Measurements from ENCODE around the gene TNRC6C. TPM values are rescaled to one million over a fixed set of nuclear protein-coding genes. Genes with fewer than 3 reads are reported as not detected.

The TNRC6C gene
- total and polyA plus RNA-seq, 2 experiments from 2014 or later: 10.1 to 16.6 TPM

DNA sequence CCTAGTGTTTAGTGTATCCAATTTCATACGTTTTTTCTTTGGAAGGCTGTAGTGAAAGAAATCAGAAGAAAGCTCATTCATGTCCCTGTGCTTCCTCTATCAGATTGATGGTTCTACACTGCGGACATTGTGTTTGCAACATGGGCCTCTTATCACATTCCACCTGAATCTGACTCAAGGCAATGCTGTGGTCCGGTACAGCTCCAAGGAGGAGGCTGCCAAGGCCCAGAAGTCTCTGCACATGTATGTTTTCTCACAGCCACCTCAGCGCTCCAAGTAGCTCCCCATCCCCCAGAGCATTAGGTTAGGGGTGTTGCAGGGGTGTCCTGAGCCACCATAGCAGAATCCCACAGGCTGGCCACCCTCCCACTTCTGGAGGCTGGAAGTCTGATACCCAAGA, 144.8 kb downstream of the TNRC6C start:
- Histone ChIP-seq H3K36me3 (ENCODE audit: insufficient read depth) (peaks cover 38% of the 10 kb centered on the region), H3K79me2 (replicated peaks; ENCODE audit: insufficient read depth) (no peaks in the 10 kb centered on the region), H4K20me1 (replicated peaks; ENCODE audit: insufficient read depth) (no peaks in the 10 kb centered on the region; the same call in 1 of the 2 replicates), H3K4me3 (no peak overlapping the region), H2AFZ (no peak overlapping the region), H3K27ac (ENCODE audit: low read depth) (no peak overlapping the region; the same call in 1 of the 2 replicates), H3K27me3 (ENCODE audit: insufficient read depth) (no peaks in the 10 kb centered on the region), H3K4me2 (no peak overlapping the region), H3K9me2 (ENCODE audit: insufficient read depth) (no peaks in the 10 kb centered on the region), H3K4me1 (ENCODE audit: insufficient read depth) (peaks cover 11% of the 10 kb centered on the region), H3F3A (replicated peaks; ENCODE audit: low read depth) (no peaks in the 10 kb centered on the region)
- no peak overlapping the region for H3K27ac Mint-ChIP-seq
- DNase-seq (ENCODE audit: low spot score) (no peak), ATAC-seq (no peak)
- TF ChIP-seq, protein P1, sequence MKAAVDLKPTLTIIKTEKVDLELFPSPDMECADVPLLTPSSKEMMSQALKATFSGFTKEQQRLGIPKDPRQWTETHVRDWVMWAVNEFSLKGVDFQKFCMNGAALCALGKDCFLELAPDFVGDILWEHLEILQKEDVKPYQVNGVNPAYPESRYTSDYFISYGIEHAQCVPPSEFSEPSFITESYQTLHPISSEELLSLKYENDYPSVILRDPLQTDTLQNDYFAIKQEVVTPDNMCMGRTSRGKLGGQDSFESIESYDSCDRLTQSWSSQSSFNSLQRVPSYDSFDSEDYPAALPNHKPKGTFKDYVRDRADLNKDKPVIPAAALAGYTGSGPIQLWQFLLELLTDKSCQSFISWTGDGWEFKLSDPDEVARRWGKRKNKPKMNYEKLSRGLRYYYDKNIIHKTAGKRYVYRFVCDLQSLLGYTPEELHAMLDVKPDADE (IDR thresholded peaks at IDR 0.05): no peak
- TF ChIP-seq, protein P2, sequence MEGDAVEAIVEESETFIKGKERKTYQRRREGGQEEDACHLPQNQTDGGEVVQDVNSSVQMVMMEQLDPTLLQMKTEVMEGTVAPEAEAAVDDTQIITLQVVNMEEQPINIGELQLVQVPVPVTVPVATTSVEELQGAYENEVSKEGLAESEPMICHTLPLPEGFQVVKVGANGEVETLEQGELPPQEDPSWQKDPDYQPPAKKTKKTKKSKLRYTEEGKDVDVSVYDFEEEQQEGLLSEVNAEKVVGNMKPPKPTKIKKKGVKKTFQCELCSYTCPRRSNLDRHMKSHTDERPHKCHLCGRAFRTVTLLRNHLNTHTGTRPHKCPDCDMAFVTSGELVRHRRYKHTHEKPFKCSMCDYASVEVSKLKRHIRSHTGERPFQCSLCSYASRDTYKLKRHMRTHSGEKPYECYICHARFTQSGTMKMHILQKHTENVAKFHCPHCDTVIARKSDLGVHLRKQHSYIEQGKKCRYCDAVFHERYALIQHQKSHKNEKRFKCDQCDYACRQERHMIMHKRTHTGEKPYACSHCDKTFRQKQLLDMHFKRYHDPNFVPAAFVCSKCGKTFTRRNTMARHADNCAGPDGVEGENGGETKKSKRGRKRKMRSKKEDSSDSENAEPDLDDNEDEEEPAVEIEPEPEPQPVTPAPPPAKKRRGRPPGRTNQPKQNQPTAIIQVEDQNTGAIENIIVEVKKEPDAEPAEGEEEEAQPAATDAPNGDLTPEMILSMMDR (conservative IDR thresholded peaks at IDR 0.05; ENCODE audit: low read depth in 2 of 2): no peak
- TF ChIP-seq CREB1 (CRISPR knock-in tag; IDR thresholded peaks at IDR 0.05; ENCODE audit: low read depth): no peak
- no peak for TF ChIP-seq NANOG (IDR thresholded peaks at IDR 0.05; ENCODE audit: borderline replicate concordance)
- no peak for TF ChIP-seq EZH2phosphoT487 (IDR thresholded peaks at IDR 0.05; ENCODE audit: unreplicated experiment)
- TF ChIP-seq, protein P3, sequence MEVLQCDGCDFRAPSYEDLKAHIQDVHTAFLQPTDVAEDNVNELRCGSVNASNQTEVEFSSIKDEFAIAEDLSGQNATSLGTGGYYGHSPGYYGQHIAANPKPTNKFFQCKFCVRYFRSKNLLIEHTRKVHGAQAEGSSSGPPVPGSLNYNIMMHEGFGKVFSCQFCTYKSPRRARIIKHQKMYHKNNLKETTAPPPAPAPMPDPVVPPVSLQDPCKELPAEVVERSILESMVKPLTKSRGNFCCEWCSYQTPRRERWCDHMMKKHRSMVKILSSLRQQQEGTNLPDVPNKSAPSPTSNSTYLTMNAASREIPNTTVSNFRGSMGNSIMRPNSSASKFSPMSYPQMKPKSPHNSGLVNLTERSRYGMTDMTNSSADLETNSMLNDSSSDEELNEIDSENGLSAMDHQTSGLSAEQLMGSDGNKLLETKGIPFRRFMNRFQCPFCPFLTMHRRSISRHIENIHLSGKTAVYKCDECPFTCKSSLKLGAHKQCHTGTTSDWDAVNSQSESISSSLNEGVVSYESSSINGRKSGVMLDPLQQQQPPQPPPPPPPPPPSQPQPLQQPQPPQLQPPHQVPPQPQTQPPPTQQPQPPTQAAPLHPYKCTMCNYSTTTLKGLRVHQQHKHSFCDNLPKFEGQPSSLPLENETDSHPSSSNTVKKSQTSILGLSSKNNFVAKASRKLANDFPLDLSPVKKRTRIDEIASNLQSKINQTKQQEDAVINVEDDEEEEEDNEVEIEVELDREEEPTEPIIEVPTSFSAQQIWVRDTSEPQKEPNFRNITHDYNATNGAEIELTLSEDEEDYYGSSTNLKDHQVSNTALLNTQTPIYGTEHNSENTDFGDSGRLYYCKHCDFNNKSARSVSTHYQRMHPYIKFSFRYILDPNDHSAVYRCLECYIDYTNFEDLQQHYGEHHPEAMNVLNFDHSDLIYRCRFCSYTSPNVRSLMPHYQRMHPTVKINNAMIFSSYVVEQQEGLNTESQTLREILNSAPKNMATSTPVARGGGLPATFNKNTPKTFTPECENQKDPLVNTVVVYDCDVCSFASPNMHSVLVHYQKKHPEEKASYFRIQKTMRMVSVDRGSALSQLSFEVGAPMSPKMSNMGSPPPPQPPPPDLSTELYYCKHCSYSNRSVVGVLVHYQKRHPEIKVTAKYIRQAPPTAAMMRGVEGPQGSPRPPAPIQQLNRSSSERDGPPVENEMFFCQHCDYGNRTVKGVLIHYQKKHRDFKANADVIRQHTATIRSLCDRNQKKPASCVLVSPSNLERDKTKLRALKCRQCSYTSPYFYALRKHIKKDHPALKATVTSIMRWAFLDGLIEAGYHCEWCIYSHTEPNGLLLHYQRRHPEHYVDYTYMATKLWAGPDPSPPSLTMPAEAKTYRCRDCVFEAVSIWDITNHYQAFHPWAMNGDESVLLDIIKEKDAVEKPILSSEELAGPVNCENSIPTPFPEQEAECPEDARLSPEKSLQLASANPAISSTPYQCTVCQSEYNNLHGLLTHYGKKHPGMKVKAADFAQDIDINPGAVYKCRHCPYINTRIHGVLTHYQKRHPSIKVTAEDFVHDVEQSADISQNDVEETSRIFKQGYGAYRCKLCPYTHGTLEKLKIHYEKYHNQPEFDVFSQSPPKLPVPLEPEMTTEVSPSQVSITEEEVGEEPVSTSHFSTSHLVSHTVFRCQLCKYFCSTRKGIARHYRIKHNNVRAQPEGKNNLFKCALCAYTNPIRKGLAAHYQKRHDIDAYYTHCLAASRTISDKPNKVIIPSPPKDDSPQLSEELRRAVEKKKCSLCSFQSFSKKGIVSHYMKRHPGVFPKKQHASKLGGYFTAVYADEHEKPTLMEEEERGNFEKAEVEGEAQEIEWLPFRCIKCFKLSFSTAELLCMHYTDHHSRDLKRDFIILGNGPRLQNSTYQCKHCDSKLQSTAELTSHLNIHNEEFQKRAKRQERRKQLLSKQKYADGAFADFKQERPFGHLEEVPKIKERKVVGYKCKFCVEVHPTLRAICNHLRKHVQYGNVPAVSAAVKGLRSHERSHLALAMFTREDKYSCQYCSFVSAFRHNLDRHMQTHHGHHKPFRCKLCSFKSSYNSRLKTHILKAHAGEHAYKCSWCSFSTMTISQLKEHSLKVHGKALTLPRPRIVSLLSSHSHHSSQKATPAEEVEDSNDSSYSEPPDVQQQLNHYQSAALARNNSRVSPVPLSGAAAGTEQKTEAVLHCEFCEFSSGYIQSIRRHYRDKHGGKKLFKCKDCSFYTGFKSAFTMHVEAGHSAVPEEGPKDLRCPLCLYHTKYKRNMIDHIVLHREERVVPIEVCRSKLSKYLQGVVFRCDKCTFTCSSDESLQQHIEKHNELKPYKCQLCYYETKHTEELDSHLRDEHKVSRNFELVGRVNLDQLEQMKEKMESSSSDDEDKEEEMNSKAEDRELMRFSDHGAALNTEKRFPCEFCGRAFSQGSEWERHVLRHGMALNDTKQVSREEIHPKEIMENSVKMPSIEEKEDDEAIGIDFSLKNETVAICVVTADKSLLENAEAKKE (CRISPR knock-in tag; IDR thresholded peaks at IDR 0.05): no peak
- TF ChIP-seq, protein P4, sequence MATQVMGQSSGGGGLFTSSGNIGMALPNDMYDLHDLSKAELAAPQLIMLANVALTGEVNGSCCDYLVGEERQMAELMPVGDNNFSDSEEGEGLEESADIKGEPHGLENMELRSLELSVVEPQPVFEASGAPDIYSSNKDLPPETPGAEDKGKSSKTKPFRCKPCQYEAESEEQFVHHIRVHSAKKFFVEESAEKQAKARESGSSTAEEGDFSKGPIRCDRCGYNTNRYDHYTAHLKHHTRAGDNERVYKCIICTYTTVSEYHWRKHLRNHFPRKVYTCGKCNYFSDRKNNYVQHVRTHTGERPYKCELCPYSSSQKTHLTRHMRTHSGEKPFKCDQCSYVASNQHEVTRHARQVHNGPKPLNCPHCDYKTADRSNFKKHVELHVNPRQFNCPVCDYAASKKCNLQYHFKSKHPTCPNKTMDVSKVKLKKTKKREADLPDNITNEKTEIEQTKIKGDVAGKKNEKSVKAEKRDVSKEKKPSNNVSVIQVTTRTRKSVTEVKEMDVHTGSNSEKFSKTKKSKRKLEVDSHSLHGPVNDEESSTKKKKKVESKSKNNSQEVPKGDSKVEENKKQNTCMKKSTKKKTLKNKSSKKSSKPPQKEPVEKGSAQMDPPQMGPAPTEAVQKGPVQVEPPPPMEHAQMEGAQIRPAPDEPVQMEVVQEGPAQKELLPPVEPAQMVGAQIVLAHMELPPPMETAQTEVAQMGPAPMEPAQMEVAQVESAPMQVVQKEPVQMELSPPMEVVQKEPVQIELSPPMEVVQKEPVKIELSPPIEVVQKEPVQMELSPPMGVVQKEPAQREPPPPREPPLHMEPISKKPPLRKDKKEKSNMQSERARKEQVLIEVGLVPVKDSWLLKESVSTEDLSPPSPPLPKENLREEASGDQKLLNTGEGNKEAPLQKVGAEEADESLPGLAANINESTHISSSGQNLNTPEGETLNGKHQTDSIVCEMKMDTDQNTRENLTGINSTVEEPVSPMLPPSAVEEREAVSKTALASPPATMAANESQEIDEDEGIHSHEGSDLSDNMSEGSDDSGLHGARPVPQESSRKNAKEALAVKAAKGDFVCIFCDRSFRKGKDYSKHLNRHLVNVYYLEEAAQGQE (IDR thresholded peaks at IDR 0.05; ENCODE audit: unreplicated experiment): no peak
- no peak for TF ChIP-seq JUNB (IDR thresholded peaks at IDR 0.05; ENCODE audit: unreplicated experiment)
- TF ChIP-seq POLR2AphosphoS5 (IDR thresholded peaks at IDR 0.05; ENCODE audit: low read depth): no peak
- TF ChIP-seq STAT1 (IDR thresholded peaks at IDR 0.05; ENCODE audit: unreplicated experiment): no peak
- no peak for TF ChIP-seq ZNF114 (CRISPR knock-in tag; IDR thresholded peaks at IDR 0.05)
- no peak for TF ChIP-seq ZNF331 (CRISPR knock-in tag; IDR thresholded peaks at IDR 0.05; ENCODE audit: low read depth)
- no peak for TF ChIP-seq EZH2 (IDR thresholded peaks at IDR 0.05; ENCODE audit: low read depth, unreplicated experiment)
- peaks cover 63% of the 10 kb centered on the region for H3K36me3 Mint-ChIP-seq (ENCODE audit: low read depth)
- H3K9me3 Mint-ChIP-seq: peaks cover 31% of the 10 kb centered on the region
- H3K4me3 Mint-ChIP-seq: no peak overlapping the region
- H3K27me3 Mint-ChIP-seq (ENCODE audit: insufficient read depth, low read depth, poor library complexity): peaks cover 10% of the 10 kb centered on the region
- H3K4me1 Mint-ChIP-seq: peaks cover 3% of the 10 kb centered on the region; the same call in 2 of the 3 replicates

Measured in GM23338 (cell line).